Activated CD4-positive, alpha-beta memory T cell treated with anti-CD3 and anti-CD28 coated beads, Interleukin-2, amount 10 ng/mL, durations not matched to agents 7 days and 5 days (primary cell): ENCODE measurements around the gene PREX1. TPM values are rescaled to one million over a fixed set of nuclear protein-coding genes. Genes with fewer than 3 reads are reported as not detected.

Experiments used
- CTCF ChIA-PET: fragments of 350-600 bp; sonication (Branson Sonifier 250); formaldehyde crosslinking; loops from one replicate; lab custom pipeline; 2021; ENCODE audit warnings: antibody characterized with exemption, inconsistent platforms; lab: Charles Lee
- POLR2A ChIA-PET: fragments of 350-600 bp; sonication (Branson Sonifier 250); formaldehyde crosslinking; loops from one replicate; lab custom pipeline; 2021; ENCODE audit warnings: antibody characterized with exemption; lab: Charles Lee
- DNase-seq: peaks from one replicate; pipeline ENCODE4 v3.0.0-alpha.2; 2020
- H3K27ac Mint-ChIP-seq: one replicate; pipeline ENCODE4 v1.8.0; 2021; ENCODE audit warnings: mild to moderate bottlenecking, mixed read lengths
- H3K27me3 Mint-ChIP-seq: one replicate; pipeline ENCODE4 v1.8.0; 2021; ENCODE audit warnings: mixed read lengths
- H3K36me3 Mint-ChIP-seq: one replicate; pipeline ENCODE4 v1.8.0; 2021; ENCODE audit warnings: low read depth, mixed read lengths
- H3K4me1 Mint-ChIP-seq: one replicate; pipeline ENCODE4 v1.8.0; 2021; ENCODE audit warnings: mixed read lengths
- H3K4me3 Mint-ChIP-seq: one replicate; pipeline ENCODE4 v1.8.0; 2021; ENCODE audit warnings: mild to moderate bottlenecking, mixed read lengths
- H3K9me3 Mint-ChIP-seq: one replicate; pipeline ENCODE4 v1.8.0; 2021; ENCODE audit warnings: mixed read lengths
- total RNA-seq, 2 experiments: library from RNA; stranded (reverse); gene quantifications; one replicate each; pipeline ENCODE4 v1.2.3, GENCODE V29; 2021

Gene PREX1
- total RNA-seq, 2 experiments from 2014 or later: 158 to 160 TPM

DNA sequence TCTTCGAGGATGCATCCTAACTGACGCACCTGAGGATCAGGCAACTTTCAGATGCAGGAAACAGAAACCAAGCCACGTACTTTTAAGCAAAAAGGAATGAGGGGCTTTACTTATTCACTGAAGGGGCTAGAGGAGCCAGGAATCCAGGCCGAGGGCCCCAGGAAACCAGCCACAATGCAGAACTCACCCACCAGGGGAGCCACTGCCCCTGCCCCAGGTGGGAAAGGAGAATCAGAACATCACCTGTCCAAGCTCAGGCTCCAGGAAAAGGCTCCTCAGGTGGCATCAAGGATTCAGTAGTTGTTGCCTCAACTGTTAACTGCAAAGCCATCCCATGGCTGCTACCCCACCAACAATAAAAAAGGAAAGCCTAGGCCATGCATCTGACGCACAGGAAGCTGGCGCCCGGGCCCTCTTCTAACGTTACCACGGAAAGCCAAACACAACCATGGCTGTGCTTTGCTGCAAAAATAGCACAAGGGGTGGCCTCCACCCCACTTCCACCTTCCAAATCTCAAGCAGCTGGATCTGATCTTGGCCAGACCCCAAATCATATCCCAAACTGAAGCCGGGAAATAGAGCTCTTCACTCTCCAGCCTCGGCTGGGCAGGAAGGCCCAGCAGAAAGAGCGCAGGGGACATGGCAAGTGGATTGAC, 121.0 kb downstream of the PREX1 start:
- Mint-ChIP-seq H3K27me3 (no peaks in the 10 kb centered on the region), H3K4me1 (peaks cover 49% of the 10 kb centered on the region), H3K27ac (peak overlapping the region; percentile 70), H3K4me3 (no peak overlapping the region), H3K36me3 (peaks cover 90% of the 10 kb centered on the region), H3K9me3 (no peaks in the 10 kb centered on the region)
- ChIA-PET CTCF (interaction anchor here (1.3 kb wide), 1 partner anchor 49 kb away, joined by 4 read pairs; no protein-coding TSS in a partner anchor), POLR2A (interaction anchor here (1.0 to 4.1 kb wide), 2 partner anchors 8 to 9 kb away, joined by 3 to 17 read pairs; no protein-coding TSS in a partner anchor)
- DNase-seq: peak; percentile 28

DNA sequence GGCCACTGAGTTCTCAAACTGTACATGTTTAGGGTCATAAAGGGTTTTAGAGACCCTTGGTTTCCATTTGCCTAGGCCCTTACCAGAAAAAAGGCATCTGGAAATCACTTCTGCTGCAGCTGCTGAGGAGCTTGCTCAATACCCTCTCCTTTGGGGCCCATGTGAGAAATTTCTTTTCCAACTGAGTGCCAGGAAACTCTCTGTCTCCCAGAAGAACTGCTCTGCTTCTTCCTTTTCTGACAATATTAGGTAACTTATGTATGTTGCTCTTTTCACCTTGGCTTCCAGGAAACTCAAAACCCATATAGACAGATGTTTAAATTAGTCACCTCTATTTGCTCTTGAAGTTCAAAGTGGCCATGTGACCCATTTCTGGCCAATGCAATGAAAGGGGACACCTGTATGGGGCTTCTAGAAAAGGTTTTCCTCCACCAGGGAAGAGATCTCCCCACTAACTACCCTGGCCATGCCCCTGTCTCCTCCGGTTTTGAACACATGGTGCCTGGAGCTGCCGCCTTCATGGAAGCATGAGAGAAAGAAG, 121.6 kb downstream of the PREX1 start:
- Mint-ChIP-seq H3K9me3 (no peaks in the 10 kb centered on the region), H3K27me3 (no peaks in the 10 kb centered on the region), H3K4me3 (no peak overlapping the region), H3K27ac (peak overlapping the region; percentile 70), H3K36me3 (peaks cover 90% of the 10 kb centered on the region), H3K4me1 (peaks cover 51% of the 10 kb centered on the region)
- CTCF ChIA-PET: interaction anchor here (1.4 kb wide), 1 partner anchor 121 kb away, joined by 3 read pairs; no protein-coding TSS in a partner anchor
- DNase-seq: no peak
- POLR2A ChIA-PET: interaction anchor here (4.1 kb wide), 1 partner anchor 10 kb away, joined by 17 read pairs; no protein-coding TSS in a partner anchor

DNA sequence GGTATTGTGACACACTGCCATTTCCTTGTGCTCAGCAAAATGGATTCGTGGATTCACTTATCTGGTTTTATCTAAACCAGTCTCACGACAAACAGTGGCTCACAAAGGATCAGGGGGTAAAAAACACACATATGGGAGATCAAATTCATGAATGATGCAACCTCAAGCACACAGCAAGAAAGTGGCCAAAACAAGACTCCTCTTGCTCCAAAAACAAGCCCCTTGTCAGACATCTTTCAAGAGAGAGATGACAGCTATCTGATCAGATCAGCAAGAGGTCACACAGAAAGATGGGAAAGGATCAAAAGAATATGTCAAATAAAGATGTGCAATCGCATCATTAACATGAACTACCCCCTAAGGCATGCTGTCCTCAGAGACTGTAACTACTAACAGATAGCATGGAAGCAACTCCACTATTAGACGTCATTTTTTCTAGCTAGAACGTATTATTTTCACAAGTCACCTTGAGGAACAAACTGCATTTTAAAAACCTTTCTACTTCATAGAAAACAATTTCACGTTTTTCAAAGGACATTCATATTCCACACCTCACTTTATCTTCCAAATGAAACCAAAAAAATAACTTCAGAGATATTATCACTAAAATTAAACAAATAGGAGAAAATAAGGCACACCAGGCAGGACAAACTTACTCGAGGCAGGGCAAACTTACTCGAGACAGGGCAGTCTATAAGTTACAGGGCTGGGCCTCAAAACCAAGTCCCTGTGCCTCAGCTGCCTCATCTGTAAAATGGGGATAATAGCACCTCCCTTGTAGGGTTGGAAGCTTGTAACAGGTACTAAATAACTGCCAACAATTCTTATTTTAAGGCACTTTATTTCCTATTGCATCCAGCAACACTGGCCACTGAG, 122.3 kb downstream of the PREX1 start:
- ChIA-PET CTCF (interaction anchor here (1.4 kb wide), 1 partner anchor 122 kb away, joined by 3 read pairs; no protein-coding TSS in a partner anchor), POLR2A (interaction anchor here (1.1 to 4.1 kb wide), 2 partner anchors 11 to 136 kb away, joined by 3 to 17 read pairs; no protein-coding TSS in a partner anchor)
- peaks cover 90% of the 10 kb centered on the region for H3K36me3 Mint-ChIP-seq
- H3K4me1 Mint-ChIP-seq: peaks cover 50% of the 10 kb centered on the region
- no peak for DNase-seq
- no peaks in the 10 kb centered on the region for H3K9me3 Mint-ChIP-seq
- peak overlapping the region; percentile 41 for H3K27ac Mint-ChIP-seq
- H3K27me3 Mint-ChIP-seq: no peaks in the 10 kb centered on the region
- no peak overlapping the region for H3K4me3 Mint-ChIP-seq

DNA sequence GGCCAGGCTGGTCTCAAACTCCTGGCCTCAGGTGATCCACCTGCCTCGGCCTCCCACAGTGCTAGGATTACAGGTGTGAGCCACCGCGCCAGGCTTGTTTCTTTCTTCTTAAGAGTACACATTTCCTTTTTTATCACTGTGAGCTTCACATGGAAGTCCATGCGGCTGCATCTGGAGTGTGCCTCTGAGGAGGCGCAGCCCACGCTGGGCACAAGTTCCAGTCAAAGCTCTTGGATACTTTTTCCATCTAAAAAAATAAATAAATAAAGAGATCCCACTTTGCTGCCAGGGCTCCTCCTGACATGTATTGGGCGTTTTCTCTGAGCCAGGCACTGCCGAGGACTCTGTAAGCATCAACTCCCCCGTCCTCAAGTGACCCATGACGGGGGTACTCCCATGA, 123.0 kb downstream of the PREX1 start:
- no peaks in the 10 kb centered on the region for H3K9me3 Mint-ChIP-seq
- ChIA-PET CTCF (interaction anchor here (0.7 to 1.4 kb wide), 2 partner anchors 122 to 1076 kb away, joined by 3 read pairs; no protein-coding TSS in a partner anchor), POLR2A (interaction anchor here (1.1 to 4.1 kb wide), 2 partner anchors 11 to 137 kb away, joined by 3 to 17 read pairs; no protein-coding TSS in a partner anchor)
- H3K4me1 Mint-ChIP-seq: peaks cover 52% of the 10 kb centered on the region
- H3K36me3 Mint-ChIP-seq: peaks cover 90% of the 10 kb centered on the region
- H3K4me3 Mint-ChIP-seq: no peak overlapping the region
- H3K27ac Mint-ChIP-seq: no peak overlapping the region
- DNase-seq: no peak
- no peaks in the 10 kb centered on the region for H3K27me3 Mint-ChIP-seq

DNA sequence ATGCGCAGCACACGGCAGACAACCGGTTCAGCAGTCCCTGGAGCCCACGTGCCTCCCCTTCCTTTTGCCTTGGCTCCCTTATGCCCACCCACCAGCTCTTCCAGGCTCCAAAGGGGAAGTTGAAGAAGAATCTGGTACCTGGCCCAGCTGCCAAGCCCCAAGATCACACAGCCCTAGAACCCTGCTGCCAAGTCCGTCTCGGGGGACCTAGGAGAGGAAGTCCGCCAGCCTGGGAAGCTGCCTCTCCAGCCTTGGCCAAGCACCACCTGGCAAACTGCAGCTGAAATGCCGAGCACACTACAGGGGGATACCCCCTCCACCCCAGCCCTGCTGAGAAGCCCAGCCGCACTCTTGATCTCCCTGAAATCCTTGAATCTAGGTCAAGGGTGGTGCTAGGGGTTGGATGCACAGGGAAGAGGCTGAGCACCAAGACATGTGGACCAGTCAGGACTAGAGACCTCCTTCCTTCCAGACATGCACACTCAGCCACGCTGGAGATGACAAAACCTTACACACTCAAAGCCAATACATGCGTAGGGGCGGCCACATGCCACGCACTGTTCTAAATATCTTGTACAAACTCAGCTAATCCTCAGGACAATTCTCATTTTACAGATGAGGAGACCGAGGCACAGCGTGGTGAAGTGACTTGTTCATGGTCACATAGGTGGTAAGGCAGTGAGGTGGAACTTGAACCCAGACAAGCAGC, 124.1 kb downstream of the PREX1 start:
- no peak for DNase-seq
- ChIA-PET CTCF (interaction anchor here (1.1 kb wide), 1 partner anchor 13 kb away, joined by 3 read pairs; no protein-coding TSS in a partner anchor), POLR2A (no interaction called here)
- peaks cover 57% of the 10 kb centered on the region for H3K4me1 Mint-ChIP-seq
- no peak overlapping the region for H3K27ac Mint-ChIP-seq
- peaks cover 92% of the 10 kb centered on the region for H3K36me3 Mint-ChIP-seq
- H3K27me3 Mint-ChIP-seq: no peaks in the 10 kb centered on the region
- H3K9me3 Mint-ChIP-seq: no peaks in the 10 kb centered on the region
- H3K4me3 Mint-ChIP-seq: no peak overlapping the region

DNA sequence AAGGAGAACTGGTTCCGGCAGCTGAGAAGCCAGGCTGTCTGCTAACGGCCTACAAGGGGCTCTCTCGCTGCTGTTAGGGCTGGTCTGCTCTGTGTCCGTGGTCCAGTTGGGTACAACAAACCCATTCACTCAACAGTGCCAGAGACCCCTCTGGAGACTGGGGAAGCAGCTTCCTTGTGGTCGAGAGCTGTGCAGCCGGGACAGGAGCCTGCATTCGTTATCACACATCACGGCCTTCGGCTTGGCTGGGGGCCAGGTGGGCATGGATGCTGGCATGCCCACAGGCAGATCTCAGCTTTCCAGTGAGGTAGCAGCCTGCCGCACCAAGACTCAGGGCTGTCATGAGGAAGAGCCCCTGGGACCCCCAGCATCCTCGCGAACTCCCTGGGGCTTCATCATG, 124.7 kb downstream of the PREX1 start:
- no peak overlapping the region for H3K27ac Mint-ChIP-seq
- peaks cover 57% of the 10 kb centered on the region for H3K4me1 Mint-ChIP-seq
- H3K4me3 Mint-ChIP-seq: no peak overlapping the region
- CTCF ChIA-PET: interaction anchor here (1.1 kb wide), 1 partner anchor 13 kb away, joined by 3 read pairs; no protein-coding TSS in a partner anchor
- H3K9me3 Mint-ChIP-seq: no peaks in the 10 kb centered on the region
- H3K36me3 Mint-ChIP-seq: peaks cover 92% of the 10 kb centered on the region
- POLR2A ChIA-PET: no interaction called here
- no peak for DNase-seq
- H3K27me3 Mint-ChIP-seq: no peaks in the 10 kb centered on the region

DNA sequence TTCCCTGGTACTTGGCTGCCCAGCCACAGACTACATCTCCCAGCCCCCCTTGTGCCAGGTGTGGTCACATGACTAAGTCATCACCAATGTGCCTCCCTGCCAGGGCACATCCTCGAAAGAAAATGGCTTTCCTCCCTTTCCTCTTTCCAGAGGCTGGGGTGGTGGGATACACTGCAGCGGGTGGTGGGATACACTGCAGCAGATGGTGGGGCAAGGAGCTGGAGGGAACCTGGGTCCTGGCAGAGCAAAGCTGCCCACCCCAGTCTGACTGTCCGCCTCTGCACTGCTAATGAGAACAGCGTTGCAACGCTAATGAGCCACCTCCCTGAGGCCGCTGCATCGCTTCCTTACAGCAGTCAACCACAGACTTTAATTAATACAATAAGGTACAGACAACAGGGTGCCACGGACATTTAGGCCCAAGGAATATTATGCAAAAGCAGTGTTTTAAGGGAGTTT, 125.3 kb downstream of the PREX1 start:
- H3K4me3 Mint-ChIP-seq: no peak overlapping the region
- H3K9me3 Mint-ChIP-seq: no peaks in the 10 kb centered on the region
- POLR2A ChIA-PET: no interaction called here
- peaks cover 92% of the 10 kb centered on the region for H3K36me3 Mint-ChIP-seq
- CTCF ChIA-PET: interaction anchor here (1.1 kb wide), 1 partner anchor 14 kb away, joined by 3 read pairs; no protein-coding TSS in a partner anchor
- no peak for DNase-seq
- no peaks in the 10 kb centered on the region for H3K27me3 Mint-ChIP-seq
- H3K27ac Mint-ChIP-seq: no peak overlapping the region
- H3K4me1 Mint-ChIP-seq: peaks cover 57% of the 10 kb centered on the region

DNA sequence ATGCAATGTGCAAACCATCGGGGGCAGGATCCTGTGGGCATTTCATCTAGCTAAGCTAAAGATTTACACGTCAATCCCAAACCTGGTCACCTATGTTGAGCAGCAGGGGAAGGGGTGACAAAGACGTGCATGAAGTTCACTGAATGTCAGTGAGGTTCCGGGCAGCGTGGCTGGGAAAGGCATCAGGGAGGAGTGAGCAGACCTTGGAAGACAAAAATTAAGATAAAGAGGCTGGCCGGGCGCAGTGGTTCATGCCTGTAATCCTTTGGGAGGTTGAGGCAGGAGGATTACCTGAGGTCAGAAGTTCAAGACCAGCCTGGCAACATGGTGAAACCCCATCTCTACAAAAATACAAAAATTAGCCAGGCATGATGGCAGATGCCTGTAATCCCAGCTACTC, 126.1 kb downstream of the PREX1 start:
- POLR2A ChIA-PET: no interaction called here
- CTCF ChIA-PET: no interaction called here
- H3K27ac Mint-ChIP-seq: no peak overlapping the region
- DNase-seq: no peak
- peaks cover 54% of the 10 kb centered on the region for H3K4me1 Mint-ChIP-seq
- no peaks in the 10 kb centered on the region for H3K27me3 Mint-ChIP-seq
- peaks cover 89% of the 10 kb centered on the region for H3K36me3 Mint-ChIP-seq
- H3K4me3 Mint-ChIP-seq: no peak overlapping the region
- no peaks in the 10 kb centered on the region for H3K9me3 Mint-ChIP-seq

DNA sequence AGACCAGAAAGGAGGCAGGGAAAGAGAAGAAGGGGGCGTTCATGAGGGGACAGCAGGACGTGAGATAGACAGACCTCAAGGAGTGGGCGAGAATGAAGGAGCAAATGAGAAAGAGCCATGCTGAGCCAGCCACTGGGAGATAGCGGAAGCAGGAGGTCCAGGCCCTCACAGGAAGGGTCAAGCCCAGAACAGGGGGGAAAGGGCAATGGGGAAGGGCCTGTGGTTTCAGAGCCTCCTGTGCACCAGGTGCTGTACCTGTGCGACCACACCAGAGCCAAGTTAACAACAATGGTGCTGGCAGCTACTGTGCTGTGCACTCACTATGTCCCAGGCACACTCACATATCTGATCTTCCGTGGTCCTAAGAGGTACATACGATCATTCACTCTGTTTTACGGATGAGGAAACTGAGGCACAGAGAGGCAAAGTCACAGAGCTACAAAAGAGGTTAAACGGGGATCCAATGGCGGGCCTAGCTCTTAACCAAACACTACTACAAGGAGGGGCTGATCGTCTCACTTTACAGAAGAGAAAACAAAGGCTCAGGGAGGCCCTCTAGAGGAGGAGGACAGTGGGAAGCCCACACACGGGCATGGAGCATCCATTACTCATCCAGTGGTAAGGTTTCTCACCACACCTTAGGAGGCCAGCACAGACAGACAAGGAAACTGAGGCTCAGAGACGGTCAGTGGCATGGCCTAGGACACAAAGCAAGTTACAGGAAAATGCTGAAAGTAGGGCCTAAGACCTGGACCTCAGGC, 129.1 kb downstream of the PREX1 start:
- peaks cover 42% of the 10 kb centered on the region for H3K4me1 Mint-ChIP-seq
- POLR2A ChIA-PET: interaction anchor here (0.7 to 1.4 kb wide), 3 partner anchors 9 to 24 kb away, joined by 3 read pairs; no protein-coding TSS in a partner anchor
- no peaks in the 10 kb centered on the region for H3K27me3 Mint-ChIP-seq
- no peaks in the 10 kb centered on the region for H3K9me3 Mint-ChIP-seq
- peak overlapping the region; percentile 62 for H3K27ac Mint-ChIP-seq
- H3K4me3 Mint-ChIP-seq: no peak overlapping the region
- CTCF ChIA-PET: no interaction called here
- DNase-seq: no peak
- H3K36me3 Mint-ChIP-seq: peaks cover 85% of the 10 kb centered on the region

DNA sequence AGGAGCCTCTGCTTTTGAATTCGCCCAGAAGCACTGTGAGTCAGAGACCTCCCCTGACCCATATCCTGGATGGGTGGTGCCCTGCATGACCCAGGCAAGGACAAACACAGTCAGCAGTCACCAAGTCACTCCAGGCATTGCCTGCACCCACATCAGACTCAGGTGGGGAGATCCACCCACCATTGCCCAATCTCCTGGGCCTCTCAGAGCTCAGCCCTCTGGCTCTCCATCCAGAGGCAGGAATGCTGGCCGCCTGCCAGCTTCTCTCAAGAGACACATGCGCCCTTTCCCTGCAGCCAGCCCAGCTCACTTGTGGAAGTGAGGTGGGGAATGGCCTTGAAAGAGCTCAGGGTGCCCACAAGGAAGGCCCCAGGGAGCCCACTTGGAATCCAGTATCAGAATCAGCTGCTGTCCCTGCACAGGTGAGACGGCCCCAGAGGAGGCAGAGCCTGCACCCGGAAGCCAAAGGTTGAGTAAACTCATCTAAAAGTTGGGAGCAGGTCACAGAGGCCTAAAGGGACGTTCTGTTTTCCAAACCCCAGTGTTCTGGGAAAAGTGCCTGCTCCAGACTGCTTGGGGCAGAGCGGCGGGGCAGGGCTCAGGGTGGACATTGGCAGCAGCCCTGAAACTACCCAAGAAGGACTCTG, 129.8 kb downstream of the PREX1 start:
- CTCF ChIA-PET: no interaction called here
- H3K27ac Mint-ChIP-seq: peak overlapping the region; percentile 62
- H3K27me3 Mint-ChIP-seq: no peaks in the 10 kb centered on the region
- H3K4me3 Mint-ChIP-seq: no peak overlapping the region
- H3K36me3 Mint-ChIP-seq: peaks cover 81% of the 10 kb centered on the region
- peaks cover 42% of the 10 kb centered on the region for H3K4me1 Mint-ChIP-seq
- POLR2A ChIA-PET: interaction anchor here (0.7 to 1.0 kb wide), 2 partner anchors 9 to 24 kb away, joined by 3 read pairs; no protein-coding TSS in a partner anchor
- H3K9me3 Mint-ChIP-seq: no peaks in the 10 kb centered on the region
- peak; percentile 31 for DNase-seq

DNA sequence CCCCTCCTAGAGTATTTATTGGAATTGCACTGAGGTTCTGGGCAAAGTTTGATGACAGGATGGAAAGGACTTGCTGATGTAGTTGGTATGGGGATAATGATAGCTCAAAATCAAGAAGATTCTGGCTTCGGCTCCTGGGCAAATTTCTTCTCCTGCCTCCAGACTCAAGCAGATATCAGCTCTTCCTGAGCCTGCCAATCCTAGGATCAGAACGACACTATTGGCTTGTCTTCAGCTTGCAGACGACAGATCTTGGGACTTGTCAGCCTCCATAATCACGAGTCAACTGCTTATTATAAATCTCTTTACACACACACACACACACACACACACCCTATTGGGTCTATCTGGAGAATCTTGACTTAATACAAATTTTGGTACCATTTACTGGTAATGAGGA, 131.1 kb downstream of the PREX1 start:
- peaks cover 77% of the 10 kb centered on the region for H3K36me3 Mint-ChIP-seq
- H3K4me3 Mint-ChIP-seq: no peak overlapping the region
- H3K27ac Mint-ChIP-seq: no peak overlapping the region
- DNase-seq: no peak
- H3K9me3 Mint-ChIP-seq: no peaks in the 10 kb centered on the region
- POLR2A ChIA-PET: no interaction called here
- peaks cover 41% of the 10 kb centered on the region for H3K4me1 Mint-ChIP-seq
- no peaks in the 10 kb centered on the region for H3K27me3 Mint-ChIP-seq
- CTCF ChIA-PET: interaction anchor here (0.6 to 1.2 kb wide), 3 partner anchors 39 to 192 kb away, joined by 3 to 4 read pairs (median 3); no protein-coding TSS in a partner anchor
